ENCODE measurements around the gene AMH. TPM values are rescaled to one million over a fixed set of nuclear protein-coding genes. Genes with fewer than 3 reads are reported as not detected.

Gene AMH
- total and polyA plus RNA-seq, 2 of the 13 experiments (the other 11 are each of a cell fraction or from before 2014, with no cell fraction given): 0.03 to 0.18 TPM

DNA sequence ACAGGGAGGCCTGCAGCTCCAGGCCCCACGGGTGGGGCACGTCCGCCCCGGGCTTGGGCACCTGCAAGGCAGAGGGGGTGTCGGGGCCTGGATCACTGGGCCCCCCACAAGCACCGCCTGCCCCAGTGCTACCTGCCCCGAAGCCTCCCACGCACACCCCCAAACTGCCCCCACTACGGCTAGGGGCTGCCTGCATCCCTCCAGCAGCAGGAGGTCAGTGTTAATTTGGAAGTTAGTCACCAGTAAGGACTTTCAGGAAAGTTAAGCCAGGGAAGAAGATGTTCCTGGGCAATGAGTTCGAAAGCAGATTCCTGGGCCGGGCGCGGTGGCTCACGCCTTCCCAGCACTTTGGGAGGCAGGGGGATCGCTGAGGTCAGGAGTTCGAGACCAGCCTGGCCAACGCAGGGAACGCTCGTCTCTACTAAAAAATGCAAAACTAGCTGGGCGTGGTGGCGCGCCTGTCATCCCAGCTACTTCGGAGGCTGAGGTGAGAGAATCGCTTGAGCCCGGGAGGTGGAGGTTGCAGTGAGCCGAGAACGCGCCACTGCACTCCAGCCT is 27.4 kb downstream of the AMH start:
- FAIRE-seq (no peak), DNase-seq (ENCODE audit: low spot score) (no peak), ATAC-seq (no peak)
- no peak for TF ChIP-seq SMC3 (IDR thresholded peaks at IDR 0.05; ENCODE audit: low read length)
- 0 out of 2 replicates have a peak, but pooled peaks have one; percentile 6 for TF ChIP-seq RBFOX2 (IDR thresholded peaks at IDR 0.05; ENCODE audit: low read depth, low read length)
- H2AFZ ChIP-seq (ENCODE audit: low read length): no peak overlapping the region
- H3K9ac ChIP-seq (ENCODE audit: insufficient read depth, low read depth, low read length): no peak overlapping the region
- H3K4me2 ChIP-seq (ENCODE audit: low read depth, low read length): no peak overlapping the region
- CTCF ChIA-PET (ENCODE audit: low intra/inter-chr PET ratio, low total read pairs): no interaction called here
- intact Hi-C loops (cut with micrococcal nuclease; ENCODE audit: unreplicated experiment) (no loop called here), in situ Hi-C loops (cut with HindIII; ENCODE audit: extremely low pct_ligation_motif_present, low pct_unique_long_range_greater_than_20kb) (loop anchor here (5.0 kb wide), 1 partner anchor 41 kb away; no protein-coding TSS in a partner anchor)
- no peak overlapping the region for H3K4me3 ChIP-seq (replicated peaks in 1 of 3; ENCODE audit: insufficient read depth in 1 of 3, low read depth in 2 of 3, low read length in 3 of 3)
- H3K27me3 ChIP-seq (ENCODE audit: control insufficient read depth in 1 of 2, insufficient read depth in 2 of 2, low read length in 2 of 2): no peaks in the 10 kb centered on the region
- no peak overlapping the region for H3K27ac ChIP-seq (ENCODE audit: extremely low read length, insufficient read depth, low read length)
- 95% methylated on average over 20 of the region's 28 CpGs for WGBS (ENCODE audit: low lambda C conversion rate)
- peaks cover 38% of the 10 kb centered on the region for H3K4me1 ChIP-seq (ENCODE audit: insufficient read depth, low read length)
- peaks cover 39% of the 10 kb centered on the region for H4K20me1 ChIP-seq (ENCODE audit: insufficient read depth, low read length)
- no TSS peak for BruUV-seq (replicated peaks)
- POLR2A ChIA-PET: interaction anchor here (1.2 kb wide), 1 partner anchor 9 kb away, joined by 3 read pairs; no protein-coding TSS in a partner anchor
- H3K79me2 ChIP-seq (ENCODE audit: insufficient read depth, low read length): peaks cover 12% of the 10 kb centered on the region
- H3K9me3 ChIP-seq (ENCODE audit: low read length): no peaks in the 10 kb centered on the region
- peaks cover 4 to 13% of the 10 kb centered on the region in 2 experiments; a peak in 4 of 5 replicates for H3K36me3 ChIP-seq (replicated peaks in 1 of 2; ENCODE audit: control insufficient read depth in 1 of 2, insufficient read depth in 2 of 2, low read length in 2 of 2)

GRCh38 chr19:2277138-2277537 is 28.0 kb downstream of the AMH start:
- Histone ChIP-seq H3K36me3 (replicated peaks in 1 of 2; ENCODE audit: control insufficient read depth in 1 of 2, insufficient read depth in 2 of 2, low read length in 2 of 2) (peaks cover 2 to 9% of the 10 kb centered on the region in 2 experiments; a peak in 2 of 5 replicates), H3K9ac (ENCODE audit: insufficient read depth, low read depth, low read length) (no peak overlapping the region), H3K4me3 (replicated peaks in 1 of 3; ENCODE audit: insufficient read depth in 1 of 3, low read depth in 2 of 3, low read length in 3 of 3) (no peak overlapping the region), H3K4me2 (ENCODE audit: low read depth, low read length) (no peak overlapping the region), H3K79me2 (ENCODE audit: insufficient read depth, low read length) (peaks cover 7% of the 10 kb centered on the region), H3K4me1 (ENCODE audit: insufficient read depth, low read length) (peaks cover 38% of the 10 kb centered on the region), H4K20me1 (ENCODE audit: insufficient read depth, low read length) (peaks cover 35% of the 10 kb centered on the region), H3K27ac (ENCODE audit: extremely low read length, insufficient read depth, low read length) (no peak overlapping the region), H3K9me3 (ENCODE audit: low read length) (no peaks in the 10 kb centered on the region), H2AFZ (ENCODE audit: low read length) (no peak overlapping the region), H3K27me3 (ENCODE audit: control insufficient read depth in 1 of 2, insufficient read depth in 2 of 2, low read length in 2 of 2) (peaks cover 0 to 6% of the 10 kb centered on the region in 2 experiments; a peak in 1 of 5 replicates)
- no peak for TF ChIP-seq ELF3 (CRISPR knock-in tag; IDR thresholded peaks at IDR 0.05)
- TF ChIP-seq POLR2A (IDR thresholded peaks at IDR 0.05; ENCODE audit: insufficient read depth in 1 of 2, low read depth in 2 of 2, low read length in 2 of 2): peak in 1 of 2 experiments; percentile 34; a peak in 2 of 4 replicates
- TF ChIP-seq SIN3A (IDR thresholded peaks at IDR 0.05; ENCODE audit: borderline replicate concordance, low read depth, low read length): no peak
- TF ChIP-seq, protein P1, sequence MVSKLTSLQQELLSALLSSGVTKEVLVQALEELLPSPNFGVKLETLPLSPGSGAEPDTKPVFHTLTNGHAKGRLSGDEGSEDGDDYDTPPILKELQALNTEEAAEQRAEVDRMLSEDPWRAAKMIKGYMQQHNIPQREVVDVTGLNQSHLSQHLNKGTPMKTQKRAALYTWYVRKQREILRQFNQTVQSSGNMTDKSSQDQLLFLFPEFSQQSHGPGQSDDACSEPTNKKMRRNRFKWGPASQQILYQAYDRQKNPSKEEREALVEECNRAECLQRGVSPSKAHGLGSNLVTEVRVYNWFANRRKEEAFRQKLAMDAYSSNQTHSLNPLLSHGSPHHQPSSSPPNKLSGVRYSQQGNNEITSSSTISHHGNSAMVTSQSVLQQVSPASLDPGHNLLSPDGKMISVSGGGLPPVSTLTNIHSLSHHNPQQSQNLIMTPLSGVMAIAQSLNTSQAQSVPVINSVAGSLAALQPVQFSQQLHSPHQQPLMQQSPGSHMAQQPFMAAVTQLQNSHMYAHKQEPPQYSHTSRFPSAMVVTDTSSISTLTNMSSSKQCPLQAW (CRISPR knock-in tag; IDR thresholded peaks at IDR 0.05): no peak
- no peak for TF ChIP-seq ZNF567 (CRISPR knock-in tag; IDR thresholded peaks at IDR 0.05; ENCODE audit: borderline replicate concordance)
- TF ChIP-seq, protein P2, sequence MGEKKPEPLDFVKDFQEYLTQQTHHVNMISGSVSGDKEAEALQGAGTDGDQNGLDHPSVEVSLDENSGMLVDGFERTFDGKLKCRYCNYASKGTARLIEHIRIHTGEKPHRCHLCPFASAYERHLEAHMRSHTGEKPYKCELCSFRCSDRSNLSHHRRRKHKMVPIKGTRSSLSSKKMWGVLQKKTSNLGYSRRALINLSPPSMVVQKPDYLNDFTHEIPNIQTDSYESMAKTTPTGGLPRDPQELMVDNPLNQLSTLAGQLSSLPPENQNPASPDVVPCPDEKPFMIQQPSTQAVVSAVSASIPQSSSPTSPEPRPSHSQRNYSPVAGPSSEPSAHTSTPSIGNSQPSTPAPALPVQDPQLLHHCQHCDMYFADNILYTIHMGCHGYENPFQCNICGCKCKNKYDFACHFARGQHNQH (CRISPR knock-in tag; IDR thresholded peaks at IDR 0.05): no peak
- no peak for TF ChIP-seq ZBTB2 (CRISPR knock-in tag; IDR thresholded peaks at IDR 0.05; ENCODE audit: low read depth)
- no peak for TF ChIP-seq ZNF281 (CRISPR knock-in tag; IDR thresholded peaks at IDR 0.05; ENCODE audit: borderline replicate concordance)
- TSS peak; percentile 24 for BruUV-seq (replicated peaks)
- in situ Hi-C loops (cut with HindIII; ENCODE audit: extremely low pct_ligation_motif_present, low pct_unique_long_range_greater_than_20kb) (loop anchor here (5.0 kb wide), 1 partner anchor 40 kb away; no protein-coding TSS in a partner anchor), intact Hi-C loops (cut with micrococcal nuclease; ENCODE audit: unreplicated experiment) (no loop called here)
- ChIA-PET CTCF (ENCODE audit: low intra/inter-chr PET ratio, low total read pairs) (no interaction called here), POLR2A (interaction anchor here (1.2 kb wide), 1 partner anchor 9 kb away, joined by 3 read pairs; no protein-coding TSS in a partner anchor)
- WGBS (ENCODE audit: low lambda C conversion rate): 87% methylated on average over 9 of the region's 9 CpGs
- ATAC-seq (no peak), DNase-seq (ENCODE audit: low spot score) (no peak), FAIRE-seq (no peak)

Measured in HepG2 (cell line).